Large intestine (tissue), 3 donors: Measurements from ENCODE around the gene ZNF391. TPM values are rescaled to one million over a fixed set of nuclear protein-coding genes. Genes with fewer than 3 reads are reported as not detected.

Experiments used
- DNase-seq, 2 donors: peaks; one replicate each; pipeline versions ENCODE4 v3.0.0 to v3.0.0-alpha.2; 2013
- H3K27ac ChIP-seq: one replicate; pipeline ENCODE4 v1.5.1; 2013; ENCODE audit warnings: low read length
- H3K27me3 ChIP-seq: 2 replicates; pipeline ENCODE4 v1.6.1; 2013; ENCODE audit warnings: low read length; ENCODE audit not compliant: control insufficient read depth, insufficient read depth
- H3K36me3 ChIP-seq: 2 replicates; pipeline ENCODE4 v1.6.1; 2013; ENCODE audit warnings: low read length; ENCODE audit not compliant: control insufficient read depth, insufficient read depth
- H3K4me1 ChIP-seq: one replicate; pipeline ENCODE4 v1.6.1; 2013; ENCODE audit warnings: low read length; ENCODE audit not compliant: control insufficient read depth, insufficient read depth
- H3K4me3 ChIP-seq: one replicate; pipeline ENCODE4 v1.5.1; 2013; ENCODE audit warnings: low read length
- H3K9me3 ChIP-seq: one replicate; pipeline ENCODE4 v1.6.1; 2013; ENCODE audit warnings: mild to moderate bottlenecking, low read depth, low read length, moderate library complexity; ENCODE audit not compliant: control insufficient read depth
- WGBS: methylation state at CpG from one replicate; pipeline ENCODE4 v1.1.5; 2013; ENCODE audit warnings: low lambda C conversion rate; ENCODE audit not compliant: insufficient coverage; 5-methylcytosine and 5-hydroxymethylcytosine counted together
- polyA plus RNA-seq: library from polyadenylated mRNA; unstranded; fragments of 120-200 nt; gene quantifications from one replicate; pipeline ENCODE4 v1.2.1, GENCODE V29; 2013

Gene ZNF391
- polyA plus RNA-seq, 1 donor = 4.2 TPM

DNA sequence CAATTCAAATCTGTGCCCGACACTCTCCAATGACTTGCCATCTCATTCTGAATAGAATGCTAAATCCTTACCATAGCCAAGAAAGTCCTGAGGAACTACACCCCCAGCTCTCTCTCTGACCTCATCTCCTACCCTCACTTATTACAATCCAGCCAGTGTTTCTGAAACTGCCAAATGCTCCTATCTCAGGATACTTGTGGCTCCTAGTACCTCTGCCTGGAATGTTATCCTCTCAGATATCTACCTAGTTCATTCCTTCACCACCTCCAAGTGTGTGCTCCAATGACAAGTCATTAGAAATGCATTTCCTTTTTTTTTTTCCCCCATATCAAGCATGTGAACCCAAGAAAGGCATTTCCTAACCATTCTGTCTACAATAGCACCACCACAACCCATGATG is 59.9 kb downstream of the ZNF391 start:
- H3K36me3 ChIP-seq = peaks cover 23% of the 10 kb centered on the region
- H3K9me3 ChIP-seq = peaks cover 50% of the 10 kb centered on the region
- no peaks in the 10 kb centered on the region for H3K4me1 ChIP-seq
- H3K27me3 ChIP-seq = no peaks in the 10 kb centered on the region
- no peak for DNase-seq
- no peak overlapping the region for H3K4me3 ChIP-seq
- no CpG with 5 or more reads among the region's 1 CpG for WGBS
- H3K27ac ChIP-seq = no peak overlapping the region

DNA sequence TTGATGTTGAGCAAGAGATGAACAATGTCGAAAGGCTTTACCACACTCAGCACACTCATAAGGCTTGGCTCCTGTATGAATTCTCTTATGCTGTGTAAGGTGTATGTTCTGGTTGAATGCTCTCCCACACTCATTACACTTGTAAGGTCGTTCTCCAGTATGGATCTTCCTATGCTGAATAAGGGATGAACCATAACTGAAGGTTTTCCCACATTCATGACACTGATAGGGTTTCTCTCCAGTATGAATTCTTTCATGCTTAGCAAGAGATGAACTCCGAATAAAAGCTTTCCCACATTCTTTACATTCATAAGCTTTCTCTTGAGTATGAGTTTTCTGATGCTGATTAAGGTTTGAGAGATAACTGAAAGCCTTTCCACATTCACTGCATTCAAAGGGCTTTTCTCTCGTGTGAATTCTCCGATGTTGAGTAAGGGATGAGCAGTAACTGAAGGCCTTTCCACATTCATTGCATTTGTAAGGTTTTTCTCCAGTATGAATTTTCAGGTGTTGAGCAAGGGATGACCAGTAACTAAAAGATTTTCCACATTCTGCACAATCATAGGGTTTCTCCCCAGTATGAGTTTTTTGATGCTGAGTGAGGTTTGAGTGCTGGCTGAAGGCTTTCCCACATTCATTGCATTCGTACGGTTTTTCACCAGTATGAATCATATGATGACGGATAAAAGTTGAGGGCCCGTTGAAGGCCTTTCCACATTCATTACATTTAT is 63.3 kb downstream of the ZNF391 start:
- Histone ChIP-seq H3K27ac (no peak overlapping the region), H3K4me1 (no peaks in the 10 kb centered on the region), H3K9me3 (peaks cover 55% of the 10 kb centered on the region), H3K27me3 (no peaks in the 10 kb centered on the region), H3K4me3 (no peak overlapping the region), H3K36me3 (peaks cover 54% of the 10 kb centered on the region)
- no peak for DNase-seq
- WGBS = 100% methylated on average over 2 of the region's 9 CpGs

DNA sequence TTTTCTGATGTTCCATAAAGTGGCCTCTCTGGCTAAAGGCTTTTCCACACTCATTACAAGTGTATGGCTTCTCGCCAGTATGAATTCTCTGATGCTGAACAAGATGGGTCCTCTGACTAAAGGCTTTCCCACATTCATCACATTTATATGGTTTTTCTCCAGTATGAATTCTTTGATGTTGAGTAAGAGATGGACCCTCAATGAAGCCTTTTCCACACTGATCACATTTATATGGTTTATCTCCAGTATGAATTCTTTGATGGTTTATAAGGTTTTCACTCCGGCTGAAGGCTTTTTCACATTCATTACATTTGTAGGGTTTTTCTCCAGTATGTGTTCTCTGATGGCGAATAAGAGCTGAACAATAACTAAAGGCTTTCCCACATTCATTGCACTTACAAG is 63.9 kb downstream of the ZNF391 start:
- Histone ChIP-seq H3K27ac (no peak overlapping the region), H3K27me3 (no peaks in the 10 kb centered on the region), H3K9me3 (peaks cover 55% of the 10 kb centered on the region), H3K36me3 (peaks cover 57% of the 10 kb centered on the region), H3K4me1 (no peaks in the 10 kb centered on the region), H3K4me3 (no peak overlapping the region)
- WGBS = 100% methylated on average over 1 of the region's 3 CpGs
- DNase-seq = no peak

Other genes with a start within 250 kb of the ZNF391 start
- 7.9 TPM for gene PRSS16, start 141.1 kb upstream of the ZNF391 start, polyA plus RNA-seq
- not detected for gene POM121L2, start 76.5 kb upstream of the ZNF391 start, polyA plus RNA-seq
- 7.4 TPM for gene ZNF184, start 84.3 kb downstream of the ZNF391 start, polyA plus RNA-seq